ENCODE results near the gene RPS6KA3.
"Not testable (repeated sequence)": the region's sequence is repeated elsewhere in the genome, so short reads cannot be mapped to it uniquely, and the experiment has no call there.

The RPS6KA3 gene

DNA sequence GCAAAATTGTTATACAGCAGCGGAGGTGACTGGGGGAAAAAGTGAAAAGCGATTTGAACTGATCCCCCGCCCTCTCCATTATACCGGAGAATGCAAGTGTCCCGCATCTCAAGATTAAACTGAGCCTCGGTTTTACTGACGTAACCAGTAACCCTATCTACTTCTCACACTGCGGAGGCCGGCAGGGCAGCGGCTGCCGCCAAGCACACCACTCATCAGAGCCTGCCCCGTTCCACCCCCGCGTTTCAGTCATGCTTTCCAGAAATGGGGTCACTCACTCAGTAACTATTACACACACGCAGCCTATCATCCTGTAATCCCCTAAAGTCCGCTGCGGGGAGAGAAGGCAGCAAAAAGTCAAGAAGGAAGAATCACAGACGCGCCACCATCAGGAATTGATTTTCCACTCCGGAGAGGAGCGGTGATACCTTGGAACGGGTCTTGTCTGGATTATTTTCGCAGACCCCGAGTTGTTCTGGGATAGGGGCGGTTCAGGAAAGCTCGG lies 1.4 kb downstream of the RPS6KA3 start:
- no peak for DNase-seq (ENCODE audit: low read depth)

- DNase-seq (ENCODE audit: low read depth): no peak
These were observed 3.2 kb downstream of the RPS6KA3 start for GRCh38 chrX:20263474-20263873.

- no peak for DNase-seq (ENCODE audit: low read depth)
These were observed 5.8 kb downstream of the RPS6KA3 start for GRCh38 chrX:20260885-20261284.

DNA sequence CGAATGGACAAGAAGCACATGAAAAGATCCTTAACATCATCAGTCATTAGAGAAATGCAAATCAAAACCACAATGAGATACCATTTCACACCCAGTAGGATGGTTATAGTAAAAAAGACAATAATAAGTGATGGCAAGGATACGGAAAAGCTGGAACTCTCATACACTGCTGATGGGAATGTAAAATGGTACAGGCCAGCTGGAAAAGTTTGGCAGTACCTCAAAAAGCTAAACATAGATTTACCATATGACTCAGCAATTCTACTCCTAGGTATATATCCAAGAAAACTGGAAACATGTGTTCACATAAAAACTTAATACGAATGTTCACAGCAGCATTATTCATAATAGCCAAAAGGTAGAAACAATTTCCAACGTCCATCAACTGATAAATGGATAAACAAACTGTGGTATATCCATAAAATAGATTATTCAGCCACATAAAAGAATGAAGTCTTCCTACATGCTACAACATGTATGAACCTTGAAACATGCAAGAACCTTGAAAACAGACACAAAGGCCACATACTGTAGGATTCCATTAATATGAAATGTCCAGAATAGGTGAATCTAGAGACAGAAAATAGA lies 11.9 kb downstream of the RPS6KA3 start:
- DNase-seq (ENCODE audit: low read depth): no peak

DNA sequence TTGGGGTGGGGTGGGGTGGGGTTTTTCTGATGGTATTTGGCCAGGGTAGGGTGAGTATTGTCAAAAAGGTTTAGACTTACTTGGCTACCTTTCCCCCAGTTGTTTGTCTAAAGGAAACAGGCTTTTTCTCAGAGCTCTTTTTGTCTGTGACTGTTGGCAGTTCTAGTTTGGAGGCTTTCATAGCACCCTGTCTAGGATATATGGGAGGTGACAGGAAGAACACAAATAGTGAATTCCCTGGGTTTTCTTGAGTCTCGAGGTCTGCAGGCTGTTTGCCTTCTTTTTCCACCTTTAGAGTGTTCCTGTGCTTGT lies 13.5 kb downstream of the RPS6KA3 start:
- no peak for DNase-seq (ENCODE audit: low read depth)

DNA sequence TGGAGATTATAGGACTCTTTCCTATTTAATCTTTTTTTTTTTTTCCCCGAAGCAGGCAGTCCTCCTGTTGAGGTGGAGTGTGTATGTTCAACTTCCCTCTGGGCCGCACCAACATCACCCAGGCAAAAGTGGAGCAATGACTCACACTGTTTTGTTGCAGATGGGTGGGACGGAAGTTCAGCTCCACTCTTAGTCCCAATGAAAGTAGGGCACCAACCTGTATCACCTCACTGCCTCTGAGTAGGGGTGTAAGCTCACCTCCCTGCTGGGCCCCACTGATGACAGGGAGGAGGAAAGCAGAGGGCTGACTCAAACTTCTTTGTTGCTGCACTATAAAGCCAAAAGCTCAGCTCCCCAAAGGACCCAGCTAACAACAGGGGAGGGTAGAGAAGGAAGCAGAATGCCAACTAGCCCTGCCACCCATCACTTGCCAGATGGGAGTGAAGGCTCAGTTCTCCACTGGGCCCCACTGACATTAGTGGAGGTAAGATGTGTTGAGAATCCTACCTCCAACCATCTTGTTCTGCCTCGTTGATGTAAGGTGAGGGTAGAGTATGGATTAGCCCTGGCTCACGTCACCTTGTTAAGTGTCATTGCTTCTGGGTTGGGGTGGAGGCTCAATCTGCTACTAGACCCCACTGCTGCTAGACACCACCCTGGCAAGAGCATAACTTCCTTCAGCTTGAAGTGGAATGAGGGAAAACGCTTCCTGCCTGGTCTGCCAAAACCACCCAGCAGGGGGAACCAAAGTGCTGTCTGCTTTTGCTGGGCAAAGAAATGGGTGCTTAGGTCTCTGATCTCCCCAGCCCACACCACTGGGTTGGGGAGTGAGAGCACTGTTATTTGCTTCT lies 14.1 kb downstream of the RPS6KA3 start:
- peak; percentile 37 for DNase-seq (ENCODE audit: low read depth)

DNA sequence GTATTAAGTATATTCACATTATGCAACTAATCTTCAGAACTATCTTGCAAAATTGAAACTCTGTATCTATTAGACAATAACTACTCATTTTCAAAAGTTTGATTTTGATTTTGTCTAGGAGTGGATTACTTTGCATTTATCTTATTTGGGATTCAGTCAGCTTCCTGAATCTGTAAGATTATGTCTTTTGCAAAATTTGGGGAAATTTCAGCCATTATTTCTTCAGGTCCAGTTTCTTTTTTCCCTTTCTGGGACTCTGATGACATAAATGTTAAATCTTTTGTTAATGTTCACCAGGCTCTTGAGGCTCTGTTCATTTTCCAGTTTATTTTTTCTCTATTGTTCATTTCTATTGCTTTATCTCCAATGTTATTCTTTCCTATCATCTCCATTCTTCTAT lies 15.0 kb downstream of the RPS6KA3 start:
- no peak for DNase-seq (ENCODE audit: low read depth)

GRCh38 chrX:20250146-20250545 lies 16.6 kb downstream of the RPS6KA3 start:
- not testable (repeated sequence) for DNase-seq (ENCODE audit: low read depth)

- DNase-seq (ENCODE audit: low read depth): no peak
These were observed 18.0 kb downstream of the RPS6KA3 start for GRCh38 chrX:20248592-20249192.

DNA sequence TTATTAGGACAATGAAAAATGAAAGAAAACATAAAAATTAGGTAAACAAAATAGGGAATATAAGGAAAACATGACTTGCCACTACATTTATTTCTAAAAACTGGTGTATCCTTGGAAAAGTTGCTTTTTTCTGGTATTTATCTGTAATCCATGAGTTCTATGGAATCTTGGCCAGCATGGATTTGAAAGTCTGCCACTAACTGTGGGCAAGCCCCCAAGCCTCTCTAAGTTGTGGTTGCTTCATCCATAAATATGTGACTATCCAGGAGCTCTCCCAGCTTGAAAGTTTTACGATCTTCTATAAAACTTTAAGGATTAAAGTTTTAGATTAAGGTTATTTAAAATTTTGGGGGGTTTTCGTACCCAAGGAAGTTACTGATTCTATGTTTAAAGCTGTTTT lies 21.8 kb downstream of the RPS6KA3 start:
- no peak for DNase-seq (ENCODE audit: low read depth)

GRCh38 chrX:20240201-20240600 lies 26.5 kb downstream of the RPS6KA3 start:
- DNase-seq (ENCODE audit: low read depth): no peak

GRCh38 chrX:20237864-20238263 lies 28.8 kb downstream of the RPS6KA3 start:
- DNase-seq (ENCODE audit: low read depth): no peak

- no peak for DNase-seq (ENCODE audit: low read depth)
These were observed 31.0 kb downstream of the RPS6KA3 start for GRCh38 chrX:20235755-20236154.

- DNase-seq (ENCODE audit: low read depth): no peak
These were observed 33.4 kb downstream of the RPS6KA3 start for GRCh38 chrX:20233336-20233735.

DNA sequence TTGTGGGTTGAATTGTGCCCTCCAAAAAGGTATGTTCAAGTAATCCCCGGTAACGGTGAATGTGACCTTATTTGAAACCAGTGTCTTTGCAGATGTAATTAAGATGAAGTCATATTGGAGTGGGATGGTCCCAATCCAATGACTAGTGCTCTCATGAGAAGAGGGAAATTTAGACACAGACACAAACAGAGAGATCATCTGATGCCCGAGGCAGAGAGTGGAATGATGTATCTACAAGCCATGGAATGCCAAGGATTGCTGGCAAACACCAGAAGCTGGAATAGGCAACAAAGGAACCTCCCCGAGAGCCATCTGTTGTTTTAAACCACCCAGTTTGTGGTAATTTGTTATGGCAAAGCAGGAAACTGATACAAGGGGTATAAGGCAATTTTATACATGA lies 35.1 kb downstream of the RPS6KA3 start:
- DNase-seq (ENCODE audit: low read depth): no peak

DNA sequence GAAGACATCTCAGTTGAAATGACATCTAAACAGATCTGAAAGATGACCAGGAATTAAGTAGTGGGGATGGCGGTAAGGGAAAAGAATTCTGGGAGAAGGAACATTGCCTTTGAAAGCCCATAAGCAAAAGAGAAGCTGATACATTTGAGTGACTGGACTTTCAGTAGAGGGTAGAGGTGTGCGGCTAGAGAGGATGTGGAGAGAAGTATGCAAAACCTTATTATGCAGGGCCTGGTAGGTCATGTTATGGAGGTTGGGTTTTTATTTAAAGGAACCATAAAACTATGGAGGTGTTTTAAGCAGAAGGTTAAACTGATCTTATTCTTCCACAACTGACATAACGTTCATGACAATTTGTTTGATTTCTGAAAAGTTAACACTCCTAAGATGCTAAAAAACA lies 36.3 kb downstream of the RPS6KA3 start:
- DNase-seq (ENCODE audit: low read depth): no peak

- DNase-seq (ENCODE audit: low read depth): no peak
These were observed 37.6 kb downstream of the RPS6KA3 start for GRCh38 chrX:20229155-20229554.

GRCh38 chrX:20228245-20228644 lies 38.5 kb downstream of the RPS6KA3 start:
- no peak for DNase-seq (ENCODE audit: low read depth)

DNA sequence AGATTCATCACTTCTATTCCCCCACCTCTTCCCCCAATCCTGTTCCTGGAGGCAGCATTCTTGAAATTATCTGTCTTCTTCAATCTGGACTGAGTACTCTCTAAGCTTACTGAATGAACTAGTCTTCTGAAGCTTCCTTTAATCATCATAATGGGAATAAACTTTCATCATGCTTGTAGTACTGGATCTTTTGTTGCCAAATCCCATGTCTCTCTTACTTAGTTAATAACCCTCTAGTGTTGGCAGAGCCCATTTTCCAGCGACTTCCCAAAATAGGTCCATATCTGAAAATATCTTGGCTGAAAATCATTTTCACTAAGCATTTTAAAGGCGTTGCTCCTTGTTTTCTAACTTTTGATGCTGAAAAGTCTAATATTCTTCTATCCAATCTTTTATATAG lies 39.6 kb downstream of the RPS6KA3 start:
- DNase-seq (ENCODE audit: low read depth): no peak

DNA sequence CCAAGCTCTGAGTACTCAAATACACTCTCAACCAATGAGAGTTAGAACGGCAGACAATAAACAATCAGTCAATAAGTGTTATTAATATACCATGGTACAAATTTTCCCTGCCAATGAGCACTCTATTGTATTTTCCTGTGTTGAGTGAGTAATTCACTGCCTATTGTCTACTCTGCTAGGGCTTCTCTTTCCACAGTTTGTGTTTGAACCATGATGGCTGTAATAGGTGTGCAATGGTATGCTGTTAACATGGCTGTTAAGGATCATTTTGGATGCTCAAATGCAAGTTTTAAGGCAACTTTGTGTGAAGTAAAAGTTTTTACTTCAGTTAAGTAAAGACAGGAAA lies 41.2 kb downstream of the RPS6KA3 start:
- DNase-seq (ENCODE audit: low read depth): no peak

- no peak for DNase-seq (ENCODE audit: low read depth)
These were observed 41.8 kb downstream of the RPS6KA3 start for GRCh38 chrX:20224814-20225487.

- DNase-seq (ENCODE audit: low read depth): no peak
These were observed 44.8 kb downstream of the RPS6KA3 start for GRCh38 chrX:20221902-20222301.

Measured in stimulated activated CD8-positive, alpha-beta memory T cell treated with anti-CD3 and anti-CD28 coated beads, Interleukin-15, amount 100 ng/mL, for 24 hours (primary cell).